ENCODE data around the gene SH3TC1.

The SH3TC1 gene

GRCh38 chr4:8285143-8285975 is 86.3 kb downstream of the SH3TC1 start:
- DNase-seq (ENCODE audit: low spot score) (no peak), ATAC-seq (ENCODE audit: low read depth) (no peak)
- no peak overlapping the region for H3K27ac ChIP-seq (ENCODE audit: poor library complexity, severe bottlenecking)
- no peaks in the 10 kb centered on the region for H3K9me3 ChIP-seq (ENCODE audit: severe bottlenecking)
- no peaks in the 10 kb centered on the region for H3K4me1 ChIP-seq (ENCODE audit: insufficient read depth, poor library complexity, severe bottlenecking)
- no peaks in the 10 kb centered on the region for H3K27me3 ChIP-seq (ENCODE audit: insufficient read depth, poor library complexity, severe bottlenecking)
- no peaks in the 10 kb centered on the region for H3K36me3 ChIP-seq (ENCODE audit: low read depth)
- no peak overlapping the region for H3K4me3 ChIP-seq (ENCODE audit: severe bottlenecking)
- TF ChIP-seq, protein P1, sequence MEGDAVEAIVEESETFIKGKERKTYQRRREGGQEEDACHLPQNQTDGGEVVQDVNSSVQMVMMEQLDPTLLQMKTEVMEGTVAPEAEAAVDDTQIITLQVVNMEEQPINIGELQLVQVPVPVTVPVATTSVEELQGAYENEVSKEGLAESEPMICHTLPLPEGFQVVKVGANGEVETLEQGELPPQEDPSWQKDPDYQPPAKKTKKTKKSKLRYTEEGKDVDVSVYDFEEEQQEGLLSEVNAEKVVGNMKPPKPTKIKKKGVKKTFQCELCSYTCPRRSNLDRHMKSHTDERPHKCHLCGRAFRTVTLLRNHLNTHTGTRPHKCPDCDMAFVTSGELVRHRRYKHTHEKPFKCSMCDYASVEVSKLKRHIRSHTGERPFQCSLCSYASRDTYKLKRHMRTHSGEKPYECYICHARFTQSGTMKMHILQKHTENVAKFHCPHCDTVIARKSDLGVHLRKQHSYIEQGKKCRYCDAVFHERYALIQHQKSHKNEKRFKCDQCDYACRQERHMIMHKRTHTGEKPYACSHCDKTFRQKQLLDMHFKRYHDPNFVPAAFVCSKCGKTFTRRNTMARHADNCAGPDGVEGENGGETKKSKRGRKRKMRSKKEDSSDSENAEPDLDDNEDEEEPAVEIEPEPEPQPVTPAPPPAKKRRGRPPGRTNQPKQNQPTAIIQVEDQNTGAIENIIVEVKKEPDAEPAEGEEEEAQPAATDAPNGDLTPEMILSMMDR (IDR thresholded peaks at IDR 0.05; ENCODE audit: poor library complexity, severe bottlenecking): no peak

DNA sequence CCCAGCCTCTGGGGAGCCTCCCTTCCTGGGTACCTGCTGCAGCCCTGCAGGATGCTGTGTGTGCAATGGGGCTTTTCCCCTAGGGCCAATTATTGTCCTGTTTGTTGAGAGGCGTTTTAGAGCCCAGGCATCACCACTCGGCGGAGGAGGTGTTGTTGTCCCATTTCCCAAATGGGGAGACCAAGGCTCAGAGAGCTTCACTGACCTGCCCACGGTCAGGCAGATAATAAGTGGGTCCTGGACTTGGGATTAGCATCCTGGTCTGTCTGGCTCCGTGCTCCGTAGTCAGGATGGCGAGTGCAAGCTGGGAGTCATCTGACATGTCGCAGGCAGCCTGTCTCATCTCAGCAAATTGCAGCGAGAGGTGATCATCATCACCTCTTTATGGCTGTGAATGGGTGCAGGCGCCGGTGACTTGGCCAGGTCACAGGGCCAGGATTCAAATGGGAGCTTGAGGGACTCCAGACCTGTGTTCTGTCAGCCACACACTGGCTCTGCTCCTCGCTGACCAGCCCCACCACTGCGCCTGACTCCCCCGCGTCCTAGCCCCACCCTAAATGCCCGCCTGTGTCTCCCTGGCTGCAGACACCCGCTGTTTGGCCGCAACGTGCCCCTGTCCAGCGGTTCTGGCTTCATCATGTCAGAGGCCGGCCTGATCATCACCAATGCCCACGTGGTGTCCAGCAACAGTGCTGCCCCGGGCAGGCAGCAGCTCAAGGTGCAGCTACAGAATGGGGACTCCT is 87.1 kb downstream of the SH3TC1 start:
- TF ChIP-seq, protein P1 (IDR thresholded peaks at IDR 0.05; ENCODE audit: poor library complexity, severe bottlenecking): no peak
- H3K4me1 ChIP-seq (ENCODE audit: insufficient read depth, poor library complexity, severe bottlenecking): no peaks in the 10 kb centered on the region
- no peaks in the 10 kb centered on the region for H3K27me3 ChIP-seq (ENCODE audit: insufficient read depth, poor library complexity, severe bottlenecking)
- H3K36me3 ChIP-seq (ENCODE audit: low read depth): no peaks in the 10 kb centered on the region
- no peaks in the 10 kb centered on the region for H3K9me3 ChIP-seq (ENCODE audit: severe bottlenecking)
- ATAC-seq (ENCODE audit: low read depth) (no peak), DNase-seq (ENCODE audit: low spot score) (no peak)
- H3K4me3 ChIP-seq (ENCODE audit: severe bottlenecking): no peak overlapping the region
- no peak overlapping the region for H3K27ac ChIP-seq (ENCODE audit: poor library complexity, severe bottlenecking)

DNA sequence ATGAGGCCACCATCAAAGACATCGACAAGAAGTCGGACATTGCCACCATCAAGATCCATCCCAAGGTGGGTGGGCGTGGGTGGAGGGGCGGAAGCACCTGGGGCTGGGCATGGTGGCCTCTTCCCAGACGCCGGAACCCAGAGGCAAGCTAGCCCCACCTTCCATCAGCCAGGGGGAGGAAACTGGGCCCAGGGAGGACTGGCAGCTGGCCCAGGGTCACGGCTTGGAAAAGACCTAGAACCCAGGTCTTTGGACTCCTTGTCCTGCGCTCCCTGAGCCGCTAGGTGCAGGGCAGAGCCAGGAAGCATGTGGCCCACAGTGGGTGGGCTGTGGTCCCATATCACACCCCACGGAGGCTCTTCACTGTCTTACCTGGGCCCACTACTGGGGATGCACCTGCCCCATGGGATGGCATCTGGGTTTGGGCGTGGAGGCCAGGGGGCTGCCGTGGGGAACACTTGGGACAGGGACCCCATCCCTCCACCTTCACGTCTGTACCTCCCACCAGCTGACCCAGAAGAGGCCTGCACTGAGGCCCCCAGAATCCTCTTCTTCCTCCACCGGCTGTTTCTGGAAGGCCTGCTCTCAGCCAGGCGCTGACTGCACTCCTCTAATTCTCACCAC is 87.7 kb downstream of the SH3TC1 start:
- no peaks in the 10 kb centered on the region for H3K36me3 ChIP-seq (ENCODE audit: low read depth)
- no peak for ATAC-seq (ENCODE audit: low read depth)

DNA sequence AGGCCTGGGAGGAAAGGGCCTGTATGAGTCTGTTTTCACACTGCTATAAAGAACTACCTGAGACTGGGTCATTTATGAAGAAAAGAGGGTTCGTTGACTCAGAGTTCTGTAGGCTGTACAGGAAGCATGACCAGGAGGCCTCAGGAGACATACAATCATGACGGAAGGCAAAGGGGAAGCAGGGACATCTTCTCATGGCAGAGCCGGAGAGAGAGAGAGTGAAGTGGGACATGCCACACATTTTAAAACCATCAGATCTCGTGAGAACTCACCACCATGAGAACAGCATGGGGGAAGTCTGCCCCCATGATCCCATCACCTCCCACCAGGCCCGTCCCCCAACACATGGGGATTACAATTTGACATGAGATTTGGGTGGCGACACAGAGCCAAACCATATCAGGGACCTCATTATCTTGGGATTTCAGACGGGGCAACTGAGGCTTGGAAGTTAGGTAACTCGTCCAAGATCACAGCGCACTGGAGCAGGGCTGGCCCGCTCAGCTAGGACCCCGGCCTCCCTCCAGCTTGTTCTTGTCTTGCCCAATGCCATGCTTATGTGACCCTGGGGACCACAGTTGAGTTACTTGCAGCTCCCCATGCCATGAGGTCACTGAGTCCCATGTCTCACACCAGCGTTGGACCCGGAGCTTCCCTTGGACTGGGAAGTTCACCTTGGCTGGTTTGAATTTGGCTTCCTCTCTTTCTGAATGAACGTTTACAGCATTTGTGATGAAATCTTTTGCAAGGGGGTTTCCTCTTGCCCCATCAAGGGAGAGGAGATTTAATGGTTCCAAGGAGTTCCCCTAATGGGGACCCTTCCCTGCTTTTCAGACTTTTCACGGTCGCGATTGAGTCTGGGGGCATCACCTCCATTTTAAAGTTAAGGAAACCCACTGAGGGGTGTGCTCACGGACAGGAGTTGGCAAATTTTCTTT is 88.5 kb downstream of the SH3TC1 start:
- TF ChIP-seq, protein P1 (IDR thresholded peaks at IDR 0.05; ENCODE audit: poor library complexity, severe bottlenecking): no peak
- Histone ChIP-seq H3K4me1 (ENCODE audit: insufficient read depth, poor library complexity, severe bottlenecking) (no peaks in the 10 kb centered on the region), H3K4me3 (ENCODE audit: severe bottlenecking) (no peak overlapping the region), H3K9me3 (ENCODE audit: severe bottlenecking) (no peaks in the 10 kb centered on the region), H3K27ac (ENCODE audit: poor library complexity, severe bottlenecking) (no peak overlapping the region), H3K36me3 (ENCODE audit: low read depth) (no peaks in the 10 kb centered on the region), H3K27me3 (ENCODE audit: insufficient read depth, poor library complexity, severe bottlenecking) (no peaks in the 10 kb centered on the region)
- DNase-seq (ENCODE audit: low spot score) (no peak), ATAC-seq (ENCODE audit: low read depth) (no peak)

More for the DNA sequence above, 87.7 kb downstream of the SH3TC1 start:
- TF ChIP-seq, protein P1 (IDR thresholded peaks at IDR 0.05; ENCODE audit: poor library complexity, severe bottlenecking): no peak
- Histone ChIP-seq H3K4me1 (ENCODE audit: insufficient read depth, poor library complexity, severe bottlenecking) (no peaks in the 10 kb centered on the region), H3K9me3 (ENCODE audit: severe bottlenecking) (no peaks in the 10 kb centered on the region), H3K4me3 (ENCODE audit: severe bottlenecking) (no peak overlapping the region), H3K27ac (ENCODE audit: poor library complexity, severe bottlenecking) (no peak overlapping the region), H3K27me3 (ENCODE audit: insufficient read depth, poor library complexity, severe bottlenecking) (no peaks in the 10 kb centered on the region)
- no peak for DNase-seq (ENCODE audit: low spot score)

Measured in RWPE2 (cell line).